ENCODE results near the gene ASPHD2.

The ASPHD2 gene

GRCh38 chr22:26444777-26445176 lies 15.7 kb downstream of the ASPHD2 start:
- Histone ChIP-seq H3K36me3 (ENCODE audit: control insufficient read depth in 5 of 5, insufficient read depth in 5 of 5, low read length in 5 of 5) (peaks cover 0 to 3% (median 0%) of the 10 kb centered on the region in 5 donors), H3K4me1 (ENCODE audit: control insufficient read depth in 5 of 5, insufficient read depth in 5 of 5, low read length in 5 of 5) (no peaks in the 10 kb centered on the region), H3K9ac (ENCODE audit: low read length in 5 of 5) (no peak overlapping the region), H3K27ac (ENCODE audit: low read depth, low read length) (no peak overlapping the region), H3K4me3 (ENCODE audit: low read depth in 1 of 5, low read length in 5 of 5) (no peak overlapping the region), H3K9me3 (ENCODE audit: control insufficient read depth in 5 of 5, low read length in 5 of 5) (no peaks in the 10 kb centered on the region), H3K27me3 (ENCODE audit: control insufficient read depth in 5 of 5, insufficient read depth in 4 of 5, low read length in 5 of 5) (peaks cover 0 to 2% (median 0%) of the 10 kb centered on the region in 5 donors)

DNA sequence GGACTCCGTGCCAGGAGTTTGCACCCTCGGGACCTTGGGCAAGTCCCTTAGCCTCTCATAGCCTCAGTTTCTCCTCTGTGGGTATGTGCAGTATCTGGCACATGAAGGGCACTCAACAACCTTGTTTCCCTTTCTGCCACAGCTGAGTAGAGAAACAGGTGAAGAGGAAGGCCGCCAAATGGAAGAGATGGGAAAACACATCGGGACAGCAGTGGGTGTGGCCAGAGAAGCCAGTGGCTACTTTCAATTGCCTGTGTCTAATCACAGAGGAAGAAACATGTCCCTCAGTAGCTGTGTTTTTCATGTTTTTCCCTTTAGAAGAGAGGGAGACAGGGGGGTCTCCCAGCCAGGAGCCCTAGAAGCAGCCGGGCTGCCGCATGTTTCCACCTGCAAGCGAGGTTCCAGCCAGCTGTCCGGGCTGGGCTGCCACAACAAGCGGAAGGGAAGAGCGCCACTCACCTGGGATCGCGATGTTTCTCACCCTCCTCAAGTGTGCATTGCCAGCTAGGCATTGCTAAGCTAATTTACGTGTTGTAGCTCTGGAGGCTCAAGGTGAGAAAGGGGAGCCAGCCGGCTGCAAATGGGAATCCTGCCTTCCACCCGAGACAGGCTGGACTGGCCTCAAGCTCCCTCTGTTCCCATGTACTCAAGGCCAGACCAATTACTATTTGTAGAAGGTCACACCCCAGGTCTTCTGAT lies 16.7 kb downstream of the ASPHD2 start:
- H3K9me3 ChIP-seq (ENCODE audit: control insufficient read depth in 5 of 5, low read length in 5 of 5), result no peaks in the 10 kb centered on the region
- no peaks in the 10 kb centered on the region for H3K4me1 ChIP-seq (ENCODE audit: control insufficient read depth in 5 of 5, insufficient read depth in 5 of 5, low read length in 5 of 5)
- peaks cover 0 to 2% (median 0%) of the 10 kb centered on the region in 5 donors for H3K27me3 ChIP-seq (ENCODE audit: control insufficient read depth in 5 of 5, insufficient read depth in 4 of 5, low read length in 5 of 5)
- peaks cover 0 to 9% (median 5%) of the 10 kb centered on the region in 5 donors for H3K36me3 ChIP-seq (ENCODE audit: control insufficient read depth in 5 of 5, insufficient read depth in 5 of 5, low read length in 5 of 5)
- H3K4me3 ChIP-seq (ENCODE audit: low read depth in 1 of 5, low read length in 5 of 5), result no peak overlapping the region
- no peak overlapping the region for H3K27ac ChIP-seq (ENCODE audit: low read depth, low read length)
- no peak overlapping the region for H3K9ac ChIP-seq (ENCODE audit: low read length in 5 of 5)

- Histone ChIP-seq H3K4me1 (ENCODE audit: control insufficient read depth in 5 of 5, insufficient read depth in 5 of 5, low read length in 5 of 5) (no peaks in the 10 kb centered on the region), H3K27ac (ENCODE audit: low read depth, low read length) (no peak overlapping the region), H3K9ac (ENCODE audit: low read length in 5 of 5) (no peak overlapping the region), H3K9me3 (ENCODE audit: control insufficient read depth in 5 of 5, low read length in 5 of 5) (no peaks in the 10 kb centered on the region), H3K4me3 (ENCODE audit: low read depth in 1 of 5, low read length in 5 of 5) (no peak overlapping the region), H3K36me3 (ENCODE audit: control insufficient read depth in 5 of 5, insufficient read depth in 5 of 5, low read length in 5 of 5) (peaks cover 0 to 21% (median 17%) of the 10 kb centered on the region in 5 donors), H3K27me3 (ENCODE audit: control insufficient read depth in 5 of 5, insufficient read depth in 4 of 5, low read length in 5 of 5) (peaks cover 0 to 2% (median 0%) of the 10 kb centered on the region in 5 donors)
Observed at GRCh38 chr22:26446808-26447515, 17.9 kb downstream of the ASPHD2 start.

DNA sequence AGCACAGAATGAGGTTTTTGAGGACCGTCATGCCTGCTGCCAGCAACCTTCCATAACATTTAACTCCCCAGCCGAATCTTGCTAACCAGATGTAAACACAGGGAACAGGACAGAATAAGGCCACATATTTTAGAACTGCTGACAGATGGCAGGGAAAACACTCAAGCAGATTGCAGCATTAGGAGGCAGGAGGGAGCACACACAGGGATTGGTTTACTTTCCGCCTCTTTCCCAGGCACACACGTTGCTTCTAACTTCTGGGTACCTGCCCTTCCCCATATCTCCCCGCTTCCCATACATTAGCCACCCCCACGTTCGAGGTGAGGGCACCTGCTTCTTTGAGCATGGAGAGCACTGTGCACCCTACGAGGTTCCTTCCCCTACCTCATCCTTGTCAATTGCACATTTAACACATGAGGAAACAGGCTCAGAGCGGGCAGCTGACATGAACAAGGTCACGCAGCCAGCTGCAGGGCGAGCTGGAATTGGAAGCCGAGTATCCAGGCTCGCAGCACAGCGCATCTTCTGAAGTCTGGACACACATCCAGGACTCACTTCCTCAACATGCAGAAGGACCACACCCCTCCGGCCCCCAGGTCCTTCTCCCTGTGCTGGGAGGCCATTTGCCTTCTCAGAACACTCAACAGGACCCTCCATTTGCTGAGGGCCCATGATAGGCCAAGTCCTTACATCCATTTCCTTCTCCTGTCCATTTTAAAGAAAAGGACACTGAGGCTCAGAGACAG lies 18.7 kb downstream of the ASPHD2 start:
- Histone ChIP-seq H3K4me1 (ENCODE audit: control insufficient read depth in 5 of 5, insufficient read depth in 5 of 5, low read length in 5 of 5) (no peaks in the 10 kb centered on the region), H3K36me3 (ENCODE audit: control insufficient read depth in 5 of 5, insufficient read depth in 5 of 5, low read length in 5 of 5) (peaks cover 0 to 29% (median 25%) of the 10 kb centered on the region in 5 donors), H3K27me3 (ENCODE audit: control insufficient read depth in 5 of 5, insufficient read depth in 4 of 5, low read length in 5 of 5) (peaks cover 0 to 2% (median 0%) of the 10 kb centered on the region in 5 donors), H3K9ac (ENCODE audit: low read length in 5 of 5) (no peak overlapping the region), H3K4me3 (ENCODE audit: low read depth in 1 of 5, low read length in 5 of 5) (no peak overlapping the region), H3K9me3 (ENCODE audit: control insufficient read depth in 5 of 5, low read length in 5 of 5) (no peaks in the 10 kb centered on the region), H3K27ac (ENCODE audit: low read depth, low read length) (no peak overlapping the region)

- Histone ChIP-seq H3K4me1 (ENCODE audit: control insufficient read depth in 5 of 5, insufficient read depth in 5 of 5, low read length in 5 of 5) (no peaks in the 10 kb centered on the region), H3K4me3 (ENCODE audit: low read depth in 1 of 5, low read length in 5 of 5) (no peak overlapping the region), H3K9ac (ENCODE audit: low read length in 5 of 5) (no peak overlapping the region), H3K36me3 (ENCODE audit: control insufficient read depth in 5 of 5, insufficient read depth in 5 of 5, low read length in 5 of 5) (peaks cover 0 to 35% (median 31%) of the 10 kb centered on the region in 5 donors), H3K9me3 (ENCODE audit: control insufficient read depth in 5 of 5, low read length in 5 of 5) (no peaks in the 10 kb centered on the region), H3K27ac (ENCODE audit: low read depth, low read length) (no peak overlapping the region), H3K27me3 (ENCODE audit: control insufficient read depth in 5 of 5, insufficient read depth in 4 of 5, low read length in 5 of 5) (peaks cover 0 to 2% (median 0%) of the 10 kb centered on the region in 5 donors)
Observed at GRCh38 chr22:26448334-26448733, 19.3 kb downstream of the ASPHD2 start.

- peaks cover 0 to 2% (median 0%) of the 10 kb centered on the region in 5 donors for H3K27me3 ChIP-seq (ENCODE audit: control insufficient read depth in 5 of 5, insufficient read depth in 4 of 5, low read length in 5 of 5)
- H3K9ac ChIP-seq (ENCODE audit: low read length in 5 of 5), result no peak overlapping the region
- H3K27ac ChIP-seq (ENCODE audit: low read depth, low read length), result no peak overlapping the region
- H3K4me1 ChIP-seq (ENCODE audit: control insufficient read depth in 5 of 5, insufficient read depth in 5 of 5, low read length in 5 of 5), result no peaks in the 10 kb centered on the region
- no peaks in the 10 kb centered on the region for H3K9me3 ChIP-seq (ENCODE audit: control insufficient read depth in 5 of 5, low read length in 5 of 5)
- H3K36me3 ChIP-seq (ENCODE audit: control insufficient read depth in 5 of 5, insufficient read depth in 5 of 5, low read length in 5 of 5), result peaks cover 0 to 41% (median 37%) of the 10 kb centered on the region in 5 donors
- no peak overlapping the region for H3K4me3 ChIP-seq (ENCODE audit: low read depth in 1 of 5, low read length in 5 of 5)
Observed at GRCh38 chr22:26448941-26449340, 19.9 kb downstream of the ASPHD2 start.

- H3K27me3 ChIP-seq (ENCODE audit: control insufficient read depth in 5 of 5, insufficient read depth in 4 of 5, low read length in 5 of 5), result peaks cover 0 to 2% (median 0%) of the 10 kb centered on the region in 5 donors
- no peaks in the 10 kb centered on the region for H3K4me1 ChIP-seq (ENCODE audit: control insufficient read depth in 5 of 5, insufficient read depth in 5 of 5, low read length in 5 of 5)
- H3K9ac ChIP-seq (ENCODE audit: low read length in 5 of 5), result no peak overlapping the region
- no peaks in the 10 kb centered on the region for H3K9me3 ChIP-seq (ENCODE audit: control insufficient read depth in 5 of 5, low read length in 5 of 5)
- no peak overlapping the region for H3K4me3 ChIP-seq (ENCODE audit: low read depth in 1 of 5, low read length in 5 of 5)
- peaks cover 0 to 45% (median 42%) of the 10 kb centered on the region in 5 donors for H3K36me3 ChIP-seq (ENCODE audit: control insufficient read depth in 5 of 5, insufficient read depth in 5 of 5, low read length in 5 of 5)
- no peak overlapping the region for H3K27ac ChIP-seq (ENCODE audit: low read depth, low read length)
Observed at GRCh38 chr22:26450453-26451185, 21.6 kb downstream of the ASPHD2 start.

DNA sequence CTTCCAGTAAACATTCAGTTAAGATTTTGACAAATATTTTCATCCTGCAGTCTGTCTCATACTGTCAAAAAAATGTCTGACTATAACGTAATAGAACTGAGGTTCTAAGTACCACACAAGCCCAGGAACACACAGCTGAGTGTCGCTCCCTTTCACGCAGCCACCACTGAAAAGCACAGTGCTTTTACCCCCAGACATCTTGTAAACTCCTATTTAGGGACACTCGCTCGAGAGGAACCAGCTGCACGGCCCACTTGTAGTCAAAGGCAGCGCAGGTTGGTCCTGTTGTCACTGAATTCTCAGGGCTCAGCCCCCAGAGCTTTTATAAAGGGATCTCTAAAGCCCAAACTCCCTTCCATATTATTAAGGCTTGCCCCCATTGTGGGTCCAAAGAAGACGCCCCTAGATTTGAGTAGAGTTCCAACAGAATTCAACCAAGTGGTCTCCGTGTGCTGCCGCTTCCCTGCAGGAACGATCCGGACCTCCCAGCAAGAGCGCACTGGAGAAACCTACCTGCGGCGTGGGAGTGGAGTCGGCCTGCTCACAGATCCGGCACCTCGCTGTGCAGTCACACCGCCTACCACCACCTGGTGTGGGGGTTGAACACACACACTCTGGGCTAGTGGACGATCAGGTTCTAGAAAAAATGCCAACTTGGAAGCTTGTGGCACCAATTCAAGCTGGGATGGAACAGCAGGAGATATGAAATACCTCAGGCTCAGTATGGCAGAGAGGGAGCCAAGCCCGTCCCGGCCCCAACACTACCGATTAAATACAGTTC lies 23.4 kb downstream of the ASPHD2 start:
- Histone ChIP-seq H3K27ac (ENCODE audit: low read depth, low read length) (no peak overlapping the region), H3K4me1 (ENCODE audit: control insufficient read depth in 5 of 5, insufficient read depth in 5 of 5, low read length in 5 of 5) (no peaks in the 10 kb centered on the region), H3K9ac (ENCODE audit: low read length in 5 of 5) (no peak overlapping the region), H3K9me3 (ENCODE audit: control insufficient read depth in 5 of 5, low read length in 5 of 5) (no peaks in the 10 kb centered on the region), H3K36me3 (ENCODE audit: control insufficient read depth in 5 of 5, insufficient read depth in 5 of 5, low read length in 5 of 5) (peaks cover 4 to 60% (median 52%) of the 10 kb centered on the region in 5 donors), H3K4me3 (ENCODE audit: low read depth in 1 of 5, low read length in 5 of 5) (no peak overlapping the region), H3K27me3 (ENCODE audit: control insufficient read depth in 5 of 5, insufficient read depth in 4 of 5, low read length in 5 of 5) (no peaks in the 10 kb centered on the region)

GRCh38 chr22:26453216-26453615 lies 24.2 kb downstream of the ASPHD2 start:
- Histone ChIP-seq H3K4me1 (ENCODE audit: control insufficient read depth in 5 of 5, insufficient read depth in 5 of 5, low read length in 5 of 5) (no peaks in the 10 kb centered on the region), H3K36me3 (ENCODE audit: control insufficient read depth in 5 of 5, insufficient read depth in 5 of 5, low read length in 5 of 5) (peaks cover 4 to 68% (median 60%) of the 10 kb centered on the region in 5 donors), H3K9me3 (ENCODE audit: control insufficient read depth in 5 of 5, low read length in 5 of 5) (no peaks in the 10 kb centered on the region), H3K27me3 (ENCODE audit: control insufficient read depth in 5 of 5, insufficient read depth in 4 of 5, low read length in 5 of 5) (no peaks in the 10 kb centered on the region), H3K27ac (ENCODE audit: low read depth, low read length) (no peak overlapping the region), H3K9ac (ENCODE audit: low read length in 5 of 5) (no peak overlapping the region), H3K4me3 (ENCODE audit: low read depth in 1 of 5, low read length in 5 of 5) (no peak overlapping the region)
